GM12801 (cell line): ENCODE measurements around the gene LCE5A.

Experiments used
- TF ChIP-seq, protein P1 (sequence below): IDR thresholded peaks from one replicate; pipeline ENCODE4 v1.5.1; 2011; ENCODE audit warnings: control low read depth; ENCODE audit not compliant: insufficient read length; ENCODE audit errors: extremely low read depth

Gene LCE5A

DNA sequence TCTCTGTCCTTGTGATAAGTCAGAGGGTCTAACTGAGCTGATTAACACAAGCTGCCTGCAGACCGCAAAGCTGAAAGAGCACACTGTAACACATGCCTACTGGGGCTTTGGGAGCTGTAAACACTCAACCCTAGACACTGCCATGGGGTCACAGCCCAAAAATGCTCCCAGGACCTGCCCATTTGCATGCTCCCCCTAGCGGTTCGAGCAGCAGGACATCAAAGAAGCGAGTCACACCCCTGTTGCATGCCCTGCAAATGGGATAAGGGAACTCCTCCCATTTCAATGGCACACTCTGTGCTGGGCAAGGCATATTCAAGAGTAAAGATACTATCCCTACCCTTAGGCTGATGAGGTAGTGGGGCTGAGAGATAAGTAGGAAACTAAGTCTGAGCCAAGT lies 33.2 kb downstream of the LCE5A start:
- TF ChIP-seq, protein P1, sequence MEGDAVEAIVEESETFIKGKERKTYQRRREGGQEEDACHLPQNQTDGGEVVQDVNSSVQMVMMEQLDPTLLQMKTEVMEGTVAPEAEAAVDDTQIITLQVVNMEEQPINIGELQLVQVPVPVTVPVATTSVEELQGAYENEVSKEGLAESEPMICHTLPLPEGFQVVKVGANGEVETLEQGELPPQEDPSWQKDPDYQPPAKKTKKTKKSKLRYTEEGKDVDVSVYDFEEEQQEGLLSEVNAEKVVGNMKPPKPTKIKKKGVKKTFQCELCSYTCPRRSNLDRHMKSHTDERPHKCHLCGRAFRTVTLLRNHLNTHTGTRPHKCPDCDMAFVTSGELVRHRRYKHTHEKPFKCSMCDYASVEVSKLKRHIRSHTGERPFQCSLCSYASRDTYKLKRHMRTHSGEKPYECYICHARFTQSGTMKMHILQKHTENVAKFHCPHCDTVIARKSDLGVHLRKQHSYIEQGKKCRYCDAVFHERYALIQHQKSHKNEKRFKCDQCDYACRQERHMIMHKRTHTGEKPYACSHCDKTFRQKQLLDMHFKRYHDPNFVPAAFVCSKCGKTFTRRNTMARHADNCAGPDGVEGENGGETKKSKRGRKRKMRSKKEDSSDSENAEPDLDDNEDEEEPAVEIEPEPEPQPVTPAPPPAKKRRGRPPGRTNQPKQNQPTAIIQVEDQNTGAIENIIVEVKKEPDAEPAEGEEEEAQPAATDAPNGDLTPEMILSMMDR: no peak

DNA sequence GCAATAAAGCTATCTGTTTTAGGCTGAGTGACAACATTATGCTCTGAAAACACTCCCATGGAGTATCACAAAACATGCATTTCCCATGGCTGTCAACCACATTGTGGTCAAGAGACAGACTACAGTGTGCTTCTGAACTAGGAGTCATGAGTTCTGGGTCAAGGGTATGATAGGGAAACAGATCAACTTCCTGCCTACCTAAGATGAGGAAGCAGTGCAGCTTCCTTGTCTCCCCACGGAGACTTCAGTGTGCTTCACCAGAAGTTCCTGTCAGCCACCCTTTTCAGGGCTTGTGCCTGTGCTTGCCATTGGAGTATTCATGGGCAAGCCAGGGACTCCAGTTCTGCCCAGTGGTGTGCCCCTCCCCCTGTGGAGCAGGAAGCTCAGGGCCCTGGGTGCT lies 36.1 kb downstream of the LCE5A start:
- TF ChIP-seq, protein P1: no peak
